Measurements from ENCODE around the gene VCL. TPM values are rescaled to one million over a fixed set of nuclear protein-coding genes. Genes with fewer than 3 reads are reported as not detected.
A peak's percentile ranks its signal among the peaks of the same experiment; 100 is the strongest.
"Not testable (repeated sequence)": the region's sequence is repeated elsewhere in the genome, so short reads cannot be mapped to it uniquely, and the experiment has no call there.

Gene VCL
- total RNA-seq, 1 donor from 2014 or later = 42.1 TPM

DNA sequence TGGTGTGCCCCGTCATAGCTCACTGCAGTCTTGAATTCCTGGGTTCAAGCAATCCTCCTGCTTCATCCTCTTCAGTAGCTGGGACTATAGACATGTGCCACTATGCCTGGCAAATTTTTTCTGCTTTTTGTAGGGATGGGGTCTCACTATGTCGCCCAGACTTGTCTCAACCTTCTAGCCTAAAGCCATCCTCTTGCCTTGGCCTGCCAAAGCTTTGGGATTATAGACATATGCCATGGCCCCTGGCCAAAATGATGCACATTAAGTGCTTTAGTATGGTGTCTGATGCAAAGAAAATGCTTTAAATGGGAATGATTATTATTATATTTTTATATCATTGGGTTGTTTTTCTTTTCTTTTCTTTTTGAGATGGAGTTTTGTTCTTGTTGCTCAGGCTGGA is 33.2 kb upstream of the VCL start:
- Mint-ChIP-seq H3K36me3 (ENCODE audit: unreplicated experiment) (no peaks in the 10 kb centered on the region), H3K4me3 (ENCODE audit: unreplicated experiment) (no peak overlapping the region), H3K9me3 (ENCODE audit: unreplicated experiment) (peaks cover 2% of the 10 kb centered on the region), H3K4me1 (ENCODE audit: low read depth, unreplicated experiment) (peaks cover 13% of the 10 kb centered on the region), H3K27me3 (ENCODE audit: unreplicated experiment) (peaks cover 2% of the 10 kb centered on the region), H3K27ac (ENCODE audit: unreplicated experiment) (no peak overlapping the region)
- TF ChIP-seq, protein P1, sequence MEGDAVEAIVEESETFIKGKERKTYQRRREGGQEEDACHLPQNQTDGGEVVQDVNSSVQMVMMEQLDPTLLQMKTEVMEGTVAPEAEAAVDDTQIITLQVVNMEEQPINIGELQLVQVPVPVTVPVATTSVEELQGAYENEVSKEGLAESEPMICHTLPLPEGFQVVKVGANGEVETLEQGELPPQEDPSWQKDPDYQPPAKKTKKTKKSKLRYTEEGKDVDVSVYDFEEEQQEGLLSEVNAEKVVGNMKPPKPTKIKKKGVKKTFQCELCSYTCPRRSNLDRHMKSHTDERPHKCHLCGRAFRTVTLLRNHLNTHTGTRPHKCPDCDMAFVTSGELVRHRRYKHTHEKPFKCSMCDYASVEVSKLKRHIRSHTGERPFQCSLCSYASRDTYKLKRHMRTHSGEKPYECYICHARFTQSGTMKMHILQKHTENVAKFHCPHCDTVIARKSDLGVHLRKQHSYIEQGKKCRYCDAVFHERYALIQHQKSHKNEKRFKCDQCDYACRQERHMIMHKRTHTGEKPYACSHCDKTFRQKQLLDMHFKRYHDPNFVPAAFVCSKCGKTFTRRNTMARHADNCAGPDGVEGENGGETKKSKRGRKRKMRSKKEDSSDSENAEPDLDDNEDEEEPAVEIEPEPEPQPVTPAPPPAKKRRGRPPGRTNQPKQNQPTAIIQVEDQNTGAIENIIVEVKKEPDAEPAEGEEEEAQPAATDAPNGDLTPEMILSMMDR (IDR thresholded peaks at IDR 0.05; ENCODE audit: partially characterized antibody, unreplicated experiment) = no peak
- DNase-seq = no peak

DNA sequence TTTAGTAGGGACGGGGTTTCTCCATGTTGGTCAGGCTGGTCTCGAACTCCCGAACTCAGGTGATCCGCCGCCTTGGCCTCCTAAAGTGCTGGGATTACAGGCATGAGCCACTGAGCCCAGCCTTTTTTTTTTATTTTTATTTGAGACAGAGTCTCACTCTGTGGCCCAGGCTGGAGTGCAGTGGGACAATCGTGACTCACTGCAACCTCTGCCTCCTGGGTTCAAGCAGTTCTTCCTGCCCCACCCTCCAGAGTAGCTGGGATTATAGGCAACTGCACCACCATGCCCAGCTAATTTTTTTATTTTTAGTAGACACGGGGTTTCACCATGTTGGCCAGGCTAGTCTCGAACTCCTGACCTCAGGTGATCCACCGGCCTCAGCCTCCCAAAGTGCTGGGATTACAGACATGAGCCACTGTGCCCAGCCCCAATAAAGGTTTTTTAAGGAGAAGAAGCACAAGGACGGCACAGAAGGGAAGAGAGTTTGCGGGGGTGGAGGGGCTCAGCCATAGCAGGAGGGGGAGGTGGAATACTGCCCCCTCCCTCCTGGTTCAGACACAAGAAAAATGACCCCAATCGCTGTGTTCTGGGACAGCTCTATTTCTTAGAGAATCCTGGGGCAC is 32.5 kb upstream of the VCL start:
- not testable (repeated sequence) for DNase-seq; H3K27ac Mint-ChIP-seq (ENCODE audit: unreplicated experiment); H3K4me3 Mint-ChIP-seq (ENCODE audit: unreplicated experiment); H3K36me3 Mint-ChIP-seq (ENCODE audit: unreplicated experiment); H3K27me3 Mint-ChIP-seq (ENCODE audit: unreplicated experiment); H3K9me3 Mint-ChIP-seq (ENCODE audit: unreplicated experiment)
- peaks cover 13% of the 10 kb centered on the region for H3K4me1 Mint-ChIP-seq (ENCODE audit: low read depth, unreplicated experiment)

DNA sequence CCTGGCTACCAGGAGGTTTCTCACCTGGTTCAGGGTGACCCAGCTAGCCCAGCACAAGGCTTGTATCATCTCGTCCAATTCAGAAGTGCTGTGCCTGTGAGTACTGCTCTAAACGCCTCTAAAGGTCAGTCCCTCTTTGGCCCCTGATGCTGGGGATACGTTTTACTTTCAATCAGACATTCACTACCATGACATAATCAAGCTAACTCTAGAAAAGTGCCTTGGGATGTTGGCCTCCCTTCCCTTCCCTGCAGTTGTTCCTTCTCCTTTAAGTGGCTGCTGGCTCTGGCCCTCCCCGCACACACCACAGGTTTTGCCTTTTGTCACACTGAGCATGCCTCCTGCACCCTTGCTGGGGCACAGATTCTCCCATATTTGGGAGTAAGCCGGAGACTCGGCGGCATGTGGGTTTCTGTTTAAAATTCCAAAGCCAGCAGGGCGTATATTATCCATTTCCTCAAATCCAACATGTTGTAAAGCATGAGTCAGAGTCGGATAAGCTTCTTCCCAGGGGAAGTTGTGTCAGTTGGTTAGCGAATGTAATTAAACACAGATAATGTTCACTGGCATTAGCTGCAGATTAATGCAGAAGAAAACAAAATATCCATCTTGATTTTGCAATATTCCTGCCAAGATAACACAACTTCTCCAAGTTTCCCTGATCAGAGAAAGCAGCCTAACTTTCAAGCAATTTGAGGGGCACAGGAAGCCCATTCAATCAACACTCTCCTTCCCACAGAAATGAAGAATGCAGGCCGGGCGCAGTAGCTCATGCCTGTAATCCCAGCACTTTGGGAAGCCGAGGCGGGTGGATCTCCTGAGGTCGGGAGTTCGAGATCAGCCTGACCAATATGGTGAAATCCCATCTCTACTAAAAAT is 31.8 kb upstream of the VCL start:
- H3K36me3 Mint-ChIP-seq (ENCODE audit: unreplicated experiment) = no peaks in the 10 kb centered on the region
- peak overlapping the region; percentile 61 for H3K4me3 Mint-ChIP-seq (ENCODE audit: unreplicated experiment)
- peak; percentile 34 for DNase-seq
- H3K27ac Mint-ChIP-seq (ENCODE audit: unreplicated experiment) = peak overlapping the region; percentile 72
- TF ChIP-seq, protein P1 (IDR thresholded peaks at IDR 0.05; ENCODE audit: partially characterized antibody, unreplicated experiment) = no peak
- peaks cover 13% of the 10 kb centered on the region for H3K4me1 Mint-ChIP-seq (ENCODE audit: low read depth, unreplicated experiment)
- H3K27me3 Mint-ChIP-seq (ENCODE audit: unreplicated experiment) = peaks cover 2% of the 10 kb centered on the region
- H3K9me3 Mint-ChIP-seq (ENCODE audit: unreplicated experiment) = peaks cover 2% of the 10 kb centered on the region

DNA sequence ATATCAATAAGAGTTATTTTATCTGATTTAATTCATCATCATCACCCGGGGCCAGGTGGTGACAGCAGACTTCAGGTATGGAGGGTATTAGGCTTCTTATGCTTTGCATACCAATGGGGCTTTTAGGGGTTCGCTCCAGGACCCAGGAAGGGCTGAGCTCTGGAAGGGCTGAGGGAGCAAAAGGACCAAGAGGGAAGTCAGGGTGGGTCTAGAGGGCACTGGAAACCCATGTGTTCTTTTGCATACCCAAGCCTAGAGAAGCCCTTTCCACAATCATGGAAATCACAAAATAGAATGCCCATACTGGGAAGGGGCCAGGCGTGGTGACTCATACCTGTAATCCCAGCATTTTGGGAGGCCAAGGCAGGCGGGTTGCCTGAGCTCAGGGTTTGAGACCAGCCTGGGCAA is 30.9 kb upstream of the VCL start:
- DNase-seq = no peak
- H3K27me3 Mint-ChIP-seq (ENCODE audit: unreplicated experiment) = peaks cover 2% of the 10 kb centered on the region
- H3K9me3 Mint-ChIP-seq (ENCODE audit: unreplicated experiment) = peaks cover 2% of the 10 kb centered on the region
- H3K4me1 Mint-ChIP-seq (ENCODE audit: low read depth, unreplicated experiment) = peaks cover 13% of the 10 kb centered on the region
- H3K4me3 Mint-ChIP-seq (ENCODE audit: unreplicated experiment) = no peak overlapping the region
- TF ChIP-seq, protein P1 (IDR thresholded peaks at IDR 0.05; ENCODE audit: partially characterized antibody, unreplicated experiment) = no peak
- no peaks in the 10 kb centered on the region for H3K36me3 Mint-ChIP-seq (ENCODE audit: unreplicated experiment)
- H3K27ac Mint-ChIP-seq (ENCODE audit: unreplicated experiment) = no peak overlapping the region

DNA sequence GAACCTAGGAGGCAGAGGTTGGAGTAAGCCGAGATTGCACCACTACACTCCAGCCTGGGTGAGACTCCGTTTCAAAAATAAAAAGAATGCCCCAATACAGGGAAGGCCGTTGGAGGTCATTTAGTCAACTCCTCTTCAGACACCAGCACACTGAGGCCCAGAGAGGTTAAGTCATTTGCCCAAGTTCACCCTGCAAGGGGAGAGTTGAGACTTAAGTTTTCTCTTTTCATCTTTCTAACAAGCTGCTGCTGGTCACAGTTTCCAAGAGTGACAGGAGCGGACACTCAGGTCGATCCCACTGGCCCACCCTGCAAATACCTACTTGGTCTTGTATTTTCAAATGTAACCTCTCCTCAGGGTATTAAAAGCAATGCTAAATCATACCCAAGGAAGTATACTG is 30.4 kb upstream of the VCL start:
- peaks cover 13% of the 10 kb centered on the region for H3K4me1 Mint-ChIP-seq (ENCODE audit: low read depth, unreplicated experiment)
- peaks cover 2% of the 10 kb centered on the region for H3K9me3 Mint-ChIP-seq (ENCODE audit: unreplicated experiment)
- H3K27me3 Mint-ChIP-seq (ENCODE audit: unreplicated experiment) = peaks cover 2% of the 10 kb centered on the region
- H3K27ac Mint-ChIP-seq (ENCODE audit: unreplicated experiment) = no peak overlapping the region
- H3K36me3 Mint-ChIP-seq (ENCODE audit: unreplicated experiment) = no peaks in the 10 kb centered on the region
- TF ChIP-seq, protein P1 (IDR thresholded peaks at IDR 0.05; ENCODE audit: partially characterized antibody, unreplicated experiment) = no peak
- no peak for DNase-seq
- H3K4me3 Mint-ChIP-seq (ENCODE audit: unreplicated experiment) = no peak overlapping the region

Data from glutamatergic neuron (in vitro differentiated cells).